Stomach (tissue), 9 donors: ENCODE data around the gene CRYL1. TPM values are rescaled to one million over a fixed set of nuclear protein-coding genes. Genes with fewer than 3 reads are reported as not detected.

Experiments used
- DNase-seq, 2 donors: peaks; one replicate each; pipeline versions ENCODE4 v3.0.0 to v3.0.0-alpha.2; 2013 to 2019
- H3K27ac ChIP-seq, 5 donors: fragments of 200-600 bp in 4 of 5; sonication (generic) in 4 of 5; one replicate each; pipeline ENCODE4 v1.5.1; 2013 to 2019; ENCODE audit warnings: mild to moderate bottlenecking in 1 of 5, moderate library complexity in 1 of 5
- H3K27me3 ChIP-seq, 3 donors: fragments of 200-600 bp; sonication (generic); one replicate each; pipeline ENCODE4 v1.5.1; 2017 to 2019; ENCODE audit warnings: mixed run types in 1 of 3
- H3K36me3 ChIP-seq, 4 donors: fragments of 200-600 bp; sonication (generic); 1 replicate in 3 of 4; 2 replicates in 1 of 4; pipeline ENCODE4 v1.5.1; 2016 to 2019
- H3K4me1 ChIP-seq, 4 donors: fragments of 200-600 bp; sonication (generic); one replicate each; pipeline ENCODE4 v1.5.1; 2016 to 2019
- H3K4me3 ChIP-seq, 4 donors: fragments of 200-600 bp; sonication (generic) in 3 of 4; one replicate each; pipeline ENCODE4 v1.5.1; 2016 to 2019; ENCODE audit warnings: mild to moderate bottlenecking in 1 of 4
- H3K9me3 ChIP-seq, 4 donors: fragments of 200-600 bp; sonication (generic); one replicate each; pipeline ENCODE4 v1.5.1; 2016 to 2019
- CTCF ChIP-seq, 7 experiments: fragments of 450-650 bp in 4 of 7; fragments of 200-600 bp in 3 of 7; sonication (generic) in 3 of 7; IDR thresholded peaks; one replicate each; pipeline ENCODE4 v1.5.1; 2016 to 2019; ENCODE audit warnings: antibody characterized with exemption in 7 of 7, control low read depth in 2 of 7, mild to moderate bottlenecking in 1 of 7
- EP300 ChIP-seq: sonication (generic); formaldehyde crosslinking; IDR thresholded peaks from one replicate; pipeline ENCODE4 v1.6.1; 2017; ENCODE audit warnings: antibody characterized with exemption
- POLR2A ChIP-seq, 4 donors: fragments of 450-650 bp; IDR thresholded peaks; one replicate each; pipeline ENCODE4 v1.6.1; 2016; ENCODE audit warnings: antibody characterized with exemption in 4 of 4, control low read depth in 2 of 4, mild to moderate bottlenecking in 1 of 4, moderate library complexity in 1 of 4
- POLR2AphosphoS5 ChIP-seq, 3 donors: sonication (generic); formaldehyde crosslinking; IDR thresholded peaks; one replicate each; pipeline ENCODE4 v1.6.1; 2016; ENCODE audit warnings: antibody characterized with exemption in 3 of 3
- WGBS, 5 donors: extraction: QIAGEN DNeasy Blood & Tissue Kit in 3 of 5; methylation state at CpG; one replicate each; pipeline versions ENCODE4 v1.1.5 to v1.1.7; 2013 to 2018; 5-methylcytosine and 5-hydroxymethylcytosine counted together
- intact Hi-C: fragments of 100-400 bp; cut with DNase I; formaldehyde crosslinking; loops from one replicate; pipeline ENCODE4 v1.15.1; 2023; ENCODE audit warnings: low total_unique reads
- polyA plus RNA-seq, 3 donors: library from polyadenylated mRNA; stranded (reverse); fragments of 200-250 nt; gene quantifications; one replicate each; pipeline ENCODE4 v1.2.3, GENCODE V29; 2013
- total RNA-seq, 5 donors: library from RNA; depleted of rRNA; stranded (reverse); fragments of >200 nt; gene quantifications; one replicate each; pipeline versions ENCODE4 v1.1.0 to v1.2.3, GENCODE V29; 2014 to 2016
- donor health status: healthy with polysubstance abuse.
- donor health status: Bipolar disorder and iron deficiency.
- donor health status: healthy.

Gene CRYL1
- total and polyA plus RNA-seq, 8 donors: 11.6 to 112 (median 38.0) TPM

DNA sequence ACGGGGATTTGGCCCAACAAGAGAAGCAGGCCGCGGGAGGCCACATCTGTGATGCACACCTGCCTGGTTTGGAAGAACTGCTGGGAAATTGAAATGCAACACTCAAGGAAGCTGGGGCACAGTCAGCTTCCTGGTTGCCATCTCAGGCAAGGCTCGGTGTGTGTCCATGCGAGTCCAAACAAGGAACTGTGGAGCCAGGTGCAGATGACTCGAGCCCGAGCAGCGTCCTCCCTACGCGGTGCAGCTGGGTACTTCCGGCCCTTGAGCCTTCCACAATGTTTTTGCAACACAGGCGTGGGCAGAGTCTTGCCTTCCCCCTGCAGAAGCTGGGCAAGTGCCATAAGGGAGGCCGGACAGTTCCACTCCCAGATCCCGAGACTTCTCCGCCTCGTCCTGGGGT is 94.6 kb downstream of the CRYL1 start:
- Histone ChIP-seq H3K36me3 (peaks cover 8 to 66% (median 43%) of the 10 kb centered on the region in 4 donors), H3K4me1 (no peaks in the 10 kb centered on the region), H3K9me3 (no peaks in the 10 kb centered on the region), H3K27me3 (no peaks in the 10 kb centered on the region), H3K4me3 (no peak overlapping the region), H3K27ac (no peak overlapping the region)
- DNase-seq: no peak
- 88 to 98% (median 92%) methylated on average over 16 of the region's 16 CpGs for WGBS, 5 donors
- intact Hi-C loops: no loop called here
- no peak for TF ChIP-seq EP300
- TF ChIP-seq CTCF (IDR thresholded peaks at IDR 0.05): no peak
- TF ChIP-seq POLR2AphosphoS5 (IDR thresholded peaks at IDR 0.05): no peak
- TF ChIP-seq POLR2A (IDR thresholded peaks at IDR 0.05): no peak

DNA sequence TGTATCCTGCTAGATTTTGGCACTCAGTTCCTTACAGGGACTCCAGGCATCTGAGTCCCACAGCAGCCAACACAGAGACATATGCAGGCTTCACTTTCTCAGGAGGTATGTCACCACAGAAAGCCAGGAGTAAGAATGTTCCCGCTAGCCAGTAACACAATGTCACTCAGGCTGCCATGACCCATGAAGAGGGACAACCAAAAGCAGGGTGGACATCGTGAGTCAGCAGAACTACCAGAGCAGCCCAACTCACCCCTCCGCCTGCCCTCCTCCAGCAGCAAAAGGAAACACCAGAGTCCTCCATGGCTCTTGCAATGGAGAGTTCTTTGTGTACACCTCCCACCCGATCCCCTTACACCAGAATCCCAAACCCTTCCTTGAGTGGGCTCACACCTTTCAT is 95.4 kb downstream of the CRYL1 start:
- TF ChIP-seq CTCF (IDR thresholded peaks at IDR 0.05): no peak
- H3K4me1 ChIP-seq: no peaks in the 10 kb centered on the region
- H3K27ac ChIP-seq: no peak overlapping the region
- H3K27me3 ChIP-seq: no peaks in the 10 kb centered on the region
- intact Hi-C loops: no loop called here
- H3K9me3 ChIP-seq: no peaks in the 10 kb centered on the region
- H3K36me3 ChIP-seq: peaks cover 5 to 64% (median 45%) of the 10 kb centered on the region in 4 donors
- 91 to 97% (median 95%) methylated on average over 4 of the region's 4 CpGs for WGBS, 5 donors
- no peak overlapping the region for H3K4me3 ChIP-seq
- no peak for DNase-seq

DNA sequence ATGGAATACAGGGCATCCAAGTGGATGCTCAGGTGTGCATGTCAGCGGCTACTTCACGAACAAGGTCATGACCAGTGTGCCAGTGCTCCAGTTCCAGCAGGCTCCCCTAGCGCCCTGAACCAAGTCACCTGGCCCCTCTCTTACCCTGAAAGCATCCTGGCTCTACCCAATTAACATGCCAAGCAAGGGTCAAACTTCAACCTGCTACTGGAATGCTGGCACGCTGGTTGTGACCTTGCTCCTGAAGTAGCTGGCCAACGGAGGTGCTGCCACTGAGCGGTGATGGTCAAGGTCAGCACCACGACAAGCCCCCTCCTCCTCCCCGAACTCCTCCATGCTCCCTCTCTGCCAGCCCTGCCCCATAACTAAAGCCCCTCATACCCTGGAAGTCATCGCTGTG is 96.0 kb downstream of the CRYL1 start:
- no peaks in the 10 kb centered on the region for H3K4me1 ChIP-seq
- no peak for DNase-seq
- intact Hi-C loops: no loop called here
- TF ChIP-seq CTCF (IDR thresholded peaks at IDR 0.05) (no peak), EP300 (no peak)
- 94 to 99% (median 96%) methylated on average over 7 to 9 of the region's 9 CpGs for WGBS, 5 donors
- no peaks in the 10 kb centered on the region for H3K9me3 ChIP-seq
- H3K4me3 ChIP-seq: no peak overlapping the region
- H3K27ac ChIP-seq: no peak overlapping the region
- H3K36me3 ChIP-seq: peaks cover 8 to 71% (median 51%) of the 10 kb centered on the region in 4 donors
- H3K27me3 ChIP-seq: no peaks in the 10 kb centered on the region

GRCh38 chr13:20428666-20429644 is 96.7 kb downstream of the CRYL1 start:
- Histone ChIP-seq H3K4me3 (no peak overlapping the region), H3K27ac (no peak overlapping the region), H3K4me1 (no peaks in the 10 kb centered on the region), H3K27me3 (no peaks in the 10 kb centered on the region), H3K36me3 (peaks cover 8 to 78% (median 58%) of the 10 kb centered on the region in 4 donors), H3K9me3 (no peaks in the 10 kb centered on the region)
- 84 to 92% (median 85%) methylated on average over 10 to 11 of the region's 11 CpGs for WGBS, 5 donors
- intact Hi-C loops: no loop called here
- DNase-seq: no peak
- TF ChIP-seq POLR2AphosphoS5 (IDR thresholded peaks at IDR 0.05): no peak
- no peak for TF ChIP-seq CTCF (IDR thresholded peaks at IDR 0.05)
- TF ChIP-seq EP300: no peak
- TF ChIP-seq POLR2A (IDR thresholded peaks at IDR 0.05): no peak
